ENCODE measurements around the gene DCDC2B.
"Not testable (repeated sequence)": the region's sequence is repeated elsewhere in the genome, so short reads cannot be mapped to it uniquely, and the experiment has no call there.

DCDC2B gene

DNA sequence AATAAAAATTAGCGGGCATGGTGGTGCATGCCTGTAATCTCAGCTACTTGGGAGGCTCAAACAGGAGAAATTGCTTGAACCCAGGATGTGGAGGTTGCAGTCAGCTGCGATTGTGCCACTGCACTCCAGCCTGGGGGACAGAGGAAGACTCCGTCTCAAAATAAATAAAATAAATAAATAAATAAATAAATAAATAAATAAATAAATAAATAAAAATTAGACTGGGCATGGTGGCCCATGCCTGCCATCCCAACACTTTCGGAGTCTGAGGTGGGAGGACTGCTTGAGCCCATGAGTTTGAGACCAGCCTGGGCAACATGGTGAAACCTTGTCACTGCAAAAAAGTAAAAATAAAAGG lies 54.3 kb downstream of the DCDC2B start:
- not testable (repeated sequence) for DNase-seq, ATAC-seq

DNA sequence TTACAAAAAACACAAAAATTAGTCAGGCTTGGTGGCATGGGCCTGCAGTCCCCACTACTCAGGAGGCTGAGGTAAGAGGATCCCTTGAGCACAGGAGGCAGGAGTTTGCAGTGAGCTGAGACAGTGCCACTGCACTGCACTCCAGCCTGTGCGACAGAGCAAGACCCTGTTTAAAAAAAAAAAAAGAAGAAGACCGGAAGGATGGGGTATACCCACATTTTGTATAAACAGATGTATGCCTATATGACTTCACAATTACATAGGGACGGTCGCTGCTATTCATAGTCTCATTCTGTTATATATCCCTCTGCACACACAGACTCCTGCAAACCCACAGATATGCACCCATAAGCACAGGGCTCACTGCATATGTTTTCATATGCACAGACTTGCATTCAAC lies 54.9 kb downstream of the DCDC2B start:
- DNase-seq (no peak), ATAC-seq (peak; percentile 67)

Measured in stimulated activated naive CD8-positive, alpha-beta T cell treated with anti-CD3 and anti-CD28 coated beads, Interleukin-15, Interleukin-2, amounts not matched to agents 100 U/mL and 50 U/mL, for 24 hours (primary cell).